ENCODE data around the gene CHODL.

The CHODL gene

DNA sequence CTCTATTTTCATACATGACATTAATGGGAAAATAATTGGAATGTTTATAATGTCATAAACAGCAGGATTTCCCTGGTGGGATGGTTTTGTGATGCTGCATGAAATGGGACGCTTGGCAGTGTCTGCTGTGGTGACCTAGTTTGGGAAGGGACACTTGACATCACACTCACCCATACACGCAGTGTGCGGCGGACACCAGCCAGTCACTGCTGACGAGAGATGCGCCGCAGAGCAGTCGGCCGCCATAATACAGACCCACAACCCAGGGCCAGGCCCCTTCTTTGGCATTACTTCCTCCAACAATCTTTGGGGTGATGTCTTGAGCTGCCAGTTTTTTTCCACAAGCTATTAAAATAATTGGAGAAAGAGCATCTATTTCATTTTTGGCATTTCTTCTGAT is 49.5 kb downstream of the CHODL start:
- no peak for DNase-seq

DNA sequence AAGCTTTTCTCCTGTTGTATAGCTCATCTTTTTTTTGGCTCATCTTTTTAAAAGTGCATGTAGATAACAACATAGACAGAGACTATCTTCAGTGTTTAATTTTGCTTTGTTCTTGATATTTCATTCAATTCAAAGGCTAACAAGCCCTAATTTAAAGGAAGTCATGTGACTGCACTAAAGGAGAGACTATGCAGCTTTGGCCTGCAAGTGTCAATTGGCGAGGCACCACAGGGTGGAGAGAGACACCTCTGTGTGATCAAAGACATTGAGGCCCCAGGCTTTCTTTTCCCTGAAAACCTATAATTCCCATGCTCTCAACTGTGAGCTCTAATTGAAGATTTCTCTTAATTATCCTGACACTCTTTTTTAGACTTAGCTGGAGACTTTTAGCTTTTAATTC is 53.6 kb downstream of the CHODL start:
- no peak for DNase-seq
